ENCODE results near the gene MAFG. TPM values are rescaled to one million over a fixed set of nuclear protein-coding genes. Genes with fewer than 3 reads are reported as not detected.

The MAFG gene
- total RNA-seq, 1 experiment from 2014 or later, result 31.4 TPM

- H3K4ac ChIP-seq (ENCODE audit: low read depth, low read length), result no peak overlapping the region
- H4K5ac ChIP-seq (ENCODE audit: insufficient read length, low read depth, low read length), result no peak overlapping the region
- H3K9me3 ChIP-seq (ENCODE audit: control insufficient read depth, low read depth, low read length), result no peaks in the 10 kb centered on the region
- no peak for DNase-seq
- no peak overlapping the region for H3K18ac ChIP-seq (ENCODE audit: insufficient read length, low read depth, low read length)
- no peak overlapping the region for H2BK20ac ChIP-seq (ENCODE audit: low read depth, low read length, poor library complexity, severe bottlenecking)
- H3K4me1 ChIP-seq (ENCODE audit: insufficient read depth, low read length), result no peaks in the 10 kb centered on the region
- peaks cover 4% of the 10 kb centered on the region for H4K20me1 ChIP-seq (ENCODE audit: control insufficient read depth, insufficient read depth, insufficient read length)
- no peak overlapping the region for H2AFZ ChIP-seq (ENCODE audit: low read length)
- H3K27ac ChIP-seq (ENCODE audit: insufficient read length, low read depth, low read length), result no peak overlapping the region
- TF ChIP-seq CTCF (conservative IDR thresholded peaks at IDR 0.05), result no peak
- no peak overlapping the region for H3T11ph ChIP-seq (ENCODE audit: low read length)
- H4K8ac ChIP-seq (replicated peaks; ENCODE audit: insufficient read length, low read depth, low read length), result no peak overlapping the region
- Mint-ChIP-seq H3K4me3 (peak overlapping the region in 1 of 2 experiments; percentile 48; a peak in 1 of 5 replicates), H3K9me3 (no peaks in the 10 kb centered on the region), H3K27ac (no peak overlapping the region), H3K4me1 (peaks cover 0 to 19% of the 10 kb centered on the region in 2 experiments; a peak in 2 of 4 replicates), H3K27me3 (ENCODE audit: low read depth) (peaks cover 32% of the 10 kb centered on the region), H3K36me3 (ENCODE audit: insufficient read depth in 1 of 3, low read depth in 3 of 3) (peaks cover 3 to 32% (median 21%) of the 10 kb centered on the region in 3 experiments; a peak in 6 of 7 replicates)
- peaks cover 2% of the 10 kb centered on the region; the same call in 1 of the 2 replicates for H3K79me2 ChIP-seq (ENCODE audit: insufficient read depth, low read length)
- no peak overlapping the region for H2AK5ac ChIP-seq (ENCODE audit: insufficient read length, low read length)
- no peak overlapping the region for H2BK12ac ChIP-seq (ENCODE audit: insufficient read length, low read depth, low read length)
- no peak overlapping the region for H3K56ac ChIP-seq (ENCODE audit: insufficient read length, low read depth, low read length)
- no peak overlapping the region for H3K23ac ChIP-seq (ENCODE audit: insufficient read length, low read depth, low read length)
- no peaks in the 10 kb centered on the region; the same call in 1 of the 2 replicates for H3K27me3 ChIP-seq (ENCODE audit: insufficient read depth, low read length)
- no peak overlapping the region for H3K9ac ChIP-seq (ENCODE audit: extremely low read depth, insufficient read length, low read length)
- no peak overlapping the region for H2BK120ac ChIP-seq (ENCODE audit: low read depth, low read length, poor library complexity, severe bottlenecking)
- no peak overlapping the region for H2BK5ac ChIP-seq (ENCODE audit: insufficient read length, low read length)
- H3K23me2 ChIP-seq (ENCODE audit: insufficient read length, low read depth, low read length, poor library complexity, severe bottlenecking), result peaks cover 4% of the 10 kb centered on the region
- no peak overlapping the region for H2BK15ac ChIP-seq (ENCODE audit: low read depth, low read length)
- H3K79me1 ChIP-seq (ENCODE audit: insufficient read depth, low read depth, low read length, poor library complexity, severe bottlenecking), result peaks cover 3% of the 10 kb centered on the region
- no peak overlapping the region for H3K4me2 ChIP-seq (ENCODE audit: insufficient read depth, insufficient read length, low read length)
- WGBS (ENCODE audit: extremely low coverage, insufficient read length, low lambda C conversion rate), result no CpG with 5 or more reads among the region's 23 CpGs
- H4K91ac ChIP-seq (ENCODE audit: insufficient read length, low read depth, low read length), result no peak overlapping the region
- no peak overlapping the region for H3K14ac ChIP-seq (ENCODE audit: insufficient read depth, low read length)
Measured at GRCh38 chr17:81934098-81934757, 6.7 kb upstream of the MAFG start.

All from H9 (cell line).